Smooth muscle cell (in vitro differentiated cells): ENCODE results near the gene FADS2. TPM values are rescaled to one million over a fixed set of nuclear protein-coding genes. Genes with fewer than 3 reads are reported as not detected.

Experiments
- DNase-seq: peaks from one replicate; lab custom pipeline; 2025; ENCODE audit not compliant: unreplicated experiment; lab: John Stamatoyannopoulos, UW
- H2AFZ ChIP-seq: fragments of 200-600 bp; sonication (generic); 2 replicates; pipeline ENCODE4 v1.6.0; 2016; ENCODE audit warnings: antibody characterized with exemption, low read depth, mild to moderate bottlenecking
- H3F3A ChIP-seq: fragments of 200-600 bp; sonication (generic); 2 replicates; pipeline ENCODE4 v1.6.0; 2017; ENCODE audit warnings: antibody characterized with exemption, low read depth
- H3K27ac ChIP-seq: fragments of 200-600 bp; sonication (generic); 2 replicates; pipeline ENCODE4 v1.5.1; 2016; ENCODE audit warnings: low read depth, mild to moderate bottlenecking
- H3K27me3 ChIP-seq: fragments of 200-600 bp; sonication (generic); 2 replicates; pipeline ENCODE4 v1.6.1; 2016; ENCODE audit warnings: low read depth, mild to moderate bottlenecking
- H3K36me3 ChIP-seq: fragments of 200-600 bp; sonication (generic); 2 replicates; pipeline ENCODE4 v1.5.1; 2016; ENCODE audit warnings: low read depth
- H3K4me1 ChIP-seq: fragments of 200-600 bp; sonication (generic); 2 replicates; pipeline ENCODE4 v1.5.1; 2016; ENCODE audit warnings: low read depth
- H3K4me2 ChIP-seq: fragments of 200-600 bp; sonication (generic); 2 replicates; pipeline ENCODE4 v1.6.0; 2016; ENCODE audit warnings: mild to moderate bottlenecking
- H3K4me3 ChIP-seq: fragments of 200-600 bp; sonication (generic); 2 replicates; pipeline ENCODE4 v1.5.1; 2016; ENCODE audit warnings: mild to moderate bottlenecking
- H3K79me2 ChIP-seq: fragments of 200-600 bp; sonication (generic); 2 replicates; pipeline ENCODE4 v1.6.0; 2016; ENCODE audit warnings: low read depth, mild to moderate bottlenecking
- H3K9ac ChIP-seq: fragments of 200-600 bp; sonication (generic); 2 replicates; pipeline ENCODE4 v1.6.0; 2016; ENCODE audit warnings: low read depth
- H3K9me3 ChIP-seq: fragments of 200-600 bp; sonication (generic); replicated peaks from 2 replicates; pipeline ENCODE4 v1.5.1; 2016; ENCODE audit warnings: low read depth
- H4K20me1 ChIP-seq: fragments of 200-600 bp; sonication (generic); 2 replicates; pipeline ENCODE4 v1.6.0; 2016; ENCODE audit warnings: low read depth
- WGBS: methylation state at CpG from one replicate; pipeline ENCODE4 v1.1.7; 2016; ENCODE audit warnings: low lambda C conversion rate; 5-methylcytosine and 5-hydroxymethylcytosine counted together
- polyA plus RNA-seq: library from polyadenylated mRNA; unstranded; fragments of >200 nt; fragmentation: Nextera tagmentation; extraction: Ambion mirVana; gene quantifications from 2 replicates; pipeline ENCODE4 v1.2.1, GENCODE V29; 2016
- total RNA-seq: library from RNA; depleted of rRNA; stranded (reverse); fragments of >200 nt; gene quantifications from 2 replicates; pipeline ENCODE4 v1.2.3, GENCODE V29; 2014
- TF ChIP-seq, protein P1 (sequence below): fragments of 200-600 bp; sonication (generic); IDR thresholded peaks from 2 replicates; pipeline ENCODE4 v1.5.1; 2017; ENCODE audit warnings: borderline replicate concordance, mild to moderate bottlenecking, antibody characterized with exemption; ENCODE audit not compliant: insufficient read depth, poor library complexity, severe bottlenecking

Gene FADS2
- total and polyA plus RNA-seq, 2 experiments from 2014 or later, result 279 to 495 TPM

DNA sequence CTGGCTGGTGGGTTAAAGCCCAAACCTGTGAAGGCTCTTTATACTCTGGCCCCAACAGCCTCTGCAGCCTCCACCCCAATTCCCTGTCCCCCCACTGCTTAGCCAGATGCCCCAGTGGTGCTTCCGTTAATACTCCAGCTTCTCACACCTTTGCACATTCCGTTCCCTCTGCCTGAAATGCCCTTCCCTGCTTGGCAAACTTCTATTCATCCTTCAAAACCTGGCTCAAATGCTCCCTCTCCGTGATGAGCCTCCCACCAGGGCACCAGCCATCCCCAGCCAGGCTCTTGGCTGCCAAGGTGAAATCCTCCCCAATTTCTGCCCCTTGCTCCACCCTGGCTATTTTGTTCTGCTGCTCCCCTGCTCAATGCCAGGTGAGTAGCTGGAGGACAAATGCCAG lies 75.7 kb downstream of the FADS2 start:
- 93% methylated on average over 3 of the region's 3 CpGs for WGBS

DNA sequence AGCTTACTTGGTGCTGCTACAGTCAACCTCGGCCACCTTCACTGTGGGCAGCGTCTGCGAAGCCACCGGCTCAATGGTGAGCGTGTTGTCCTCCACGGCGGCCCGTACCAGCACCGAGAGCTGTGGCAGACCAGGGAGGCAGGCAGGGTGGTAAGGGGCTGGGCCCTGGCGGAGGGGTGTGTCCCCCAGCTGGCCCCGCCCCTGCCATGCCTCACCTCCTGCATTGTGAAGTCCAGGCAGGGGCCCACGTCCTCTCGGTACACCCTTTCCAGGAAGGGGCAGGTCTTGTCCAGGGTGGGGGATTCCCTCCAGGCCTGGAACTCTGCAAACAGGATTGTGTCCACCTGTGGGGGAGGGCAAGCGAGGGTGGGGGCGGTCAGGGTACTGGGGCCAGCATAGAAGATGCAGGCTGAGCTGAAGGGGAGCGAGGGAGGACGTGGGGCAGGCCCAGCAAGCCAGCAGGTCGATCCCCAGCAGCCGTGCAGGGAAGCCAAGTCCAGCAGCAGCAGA lies 76.5 kb downstream of the FADS2 start:
- WGBS, result 69% methylated on average over 19 of the region's 19 CpGs
- no peaks in the 10 kb centered on the region for H3K36me3 ChIP-seq
- no peak overlapping the region for H3K9ac ChIP-seq
- H3K79me2 ChIP-seq, result no peaks in the 10 kb centered on the region
- H2AFZ ChIP-seq, result no peak overlapping the region
- H3K9me3 ChIP-seq, result no peaks in the 10 kb centered on the region
- H3K4me1 ChIP-seq, result peaks cover 3% of the 10 kb centered on the region
- DNase-seq, result no peak
- H3K4me3 ChIP-seq, result no peak overlapping the region
- no peaks in the 10 kb centered on the region for H4K20me1 ChIP-seq
- no peaks in the 10 kb centered on the region for H3K27me3 ChIP-seq
- no peak overlapping the region for H3K27ac ChIP-seq
- H3K4me2 ChIP-seq, result no peak overlapping the region
- TF ChIP-seq, protein P1, sequence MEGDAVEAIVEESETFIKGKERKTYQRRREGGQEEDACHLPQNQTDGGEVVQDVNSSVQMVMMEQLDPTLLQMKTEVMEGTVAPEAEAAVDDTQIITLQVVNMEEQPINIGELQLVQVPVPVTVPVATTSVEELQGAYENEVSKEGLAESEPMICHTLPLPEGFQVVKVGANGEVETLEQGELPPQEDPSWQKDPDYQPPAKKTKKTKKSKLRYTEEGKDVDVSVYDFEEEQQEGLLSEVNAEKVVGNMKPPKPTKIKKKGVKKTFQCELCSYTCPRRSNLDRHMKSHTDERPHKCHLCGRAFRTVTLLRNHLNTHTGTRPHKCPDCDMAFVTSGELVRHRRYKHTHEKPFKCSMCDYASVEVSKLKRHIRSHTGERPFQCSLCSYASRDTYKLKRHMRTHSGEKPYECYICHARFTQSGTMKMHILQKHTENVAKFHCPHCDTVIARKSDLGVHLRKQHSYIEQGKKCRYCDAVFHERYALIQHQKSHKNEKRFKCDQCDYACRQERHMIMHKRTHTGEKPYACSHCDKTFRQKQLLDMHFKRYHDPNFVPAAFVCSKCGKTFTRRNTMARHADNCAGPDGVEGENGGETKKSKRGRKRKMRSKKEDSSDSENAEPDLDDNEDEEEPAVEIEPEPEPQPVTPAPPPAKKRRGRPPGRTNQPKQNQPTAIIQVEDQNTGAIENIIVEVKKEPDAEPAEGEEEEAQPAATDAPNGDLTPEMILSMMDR, result no peak
- no peaks in the 10 kb centered on the region for H3F3A ChIP-seq

More for the DNA sequence above, 75.7 kb downstream of the FADS2 start:
- H3K9me3 ChIP-seq, result no peaks in the 10 kb centered on the region
- H3F3A ChIP-seq, result no peaks in the 10 kb centered on the region
- no peak overlapping the region for H3K4me2 ChIP-seq
- no peak overlapping the region for H3K4me3 ChIP-seq
- no peaks in the 10 kb centered on the region for H3K36me3 ChIP-seq
- TF ChIP-seq, protein P1, result no peak
- H3K4me1 ChIP-seq, result peaks cover 3% of the 10 kb centered on the region
- no peak overlapping the region for H2AFZ ChIP-seq
- no peak for DNase-seq
- H3K27ac ChIP-seq, result no peak overlapping the region
- H3K9ac ChIP-seq, result no peak overlapping the region
- no peaks in the 10 kb centered on the region for H3K79me2 ChIP-seq
- no peaks in the 10 kb centered on the region for H4K20me1 ChIP-seq
- no peaks in the 10 kb centered on the region for H3K27me3 ChIP-seq

DNA sequence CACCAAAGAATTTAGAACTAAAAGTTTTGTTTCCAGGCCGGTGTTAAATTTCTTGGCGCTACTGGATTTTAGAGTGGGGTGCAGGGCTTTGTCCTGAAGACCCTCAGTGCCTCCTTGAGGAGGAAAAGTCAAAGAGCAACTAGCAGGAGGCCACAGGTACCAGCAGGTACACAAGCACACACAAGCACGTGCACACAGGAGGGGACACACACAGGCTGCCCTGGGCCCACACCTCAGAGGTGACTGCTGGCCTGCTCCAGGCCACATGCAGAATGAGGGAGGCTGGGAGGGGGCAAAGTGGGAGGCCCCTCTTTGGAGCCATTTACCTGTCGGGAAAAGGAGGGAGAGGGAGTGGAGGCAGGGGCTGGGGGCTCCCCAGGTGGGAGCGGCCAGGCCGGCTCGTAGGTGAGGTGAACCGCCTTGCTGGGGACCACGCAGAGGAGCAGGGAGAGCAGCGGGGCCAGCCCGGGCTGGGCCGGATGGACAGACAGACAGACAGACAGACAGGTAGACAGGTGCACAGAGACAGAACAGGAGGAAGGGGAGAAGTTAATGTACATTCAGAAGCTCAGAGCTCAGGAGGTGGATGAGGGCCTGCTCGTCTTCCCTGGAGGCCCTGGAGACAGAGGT lies 77.1 kb downstream of the FADS2 start:
- 96% methylated on average over 13 of the region's 13 CpGs for WGBS
- TF ChIP-seq, protein P1, result no peak

More for the DNA sequence above, 77.1 kb downstream of the FADS2 start:
- H3K27ac ChIP-seq, result no peak overlapping the region
- H3K27me3 ChIP-seq, result no peaks in the 10 kb centered on the region
- H4K20me1 ChIP-seq, result no peaks in the 10 kb centered on the region
- DNase-seq, result no peak
- H2AFZ ChIP-seq, result no peak overlapping the region
- H3K4me1 ChIP-seq, result peaks cover 3% of the 10 kb centered on the region
- no peaks in the 10 kb centered on the region for H3K9me3 ChIP-seq
- H3K9ac ChIP-seq, result no peak overlapping the region
- no peak overlapping the region for H3K4me3 ChIP-seq
- H3K36me3 ChIP-seq, result no peaks in the 10 kb centered on the region
- H3K79me2 ChIP-seq, result no peaks in the 10 kb centered on the region
- no peak overlapping the region for H3K4me2 ChIP-seq
- H3F3A ChIP-seq, result no peaks in the 10 kb centered on the region
